Left ventricle myocardium superior (tissue), 1 donor: ENCODE measurements around the gene ANKRD18B. TPM values are rescaled to one million over a fixed set of nuclear protein-coding genes. Genes with fewer than 3 reads are reported as not detected.
A peak's percentile ranks its signal among the peaks of the same experiment; 100 is the strongest.
"Not testable (repeated sequence)": the region's sequence is repeated elsewhere in the genome, so short reads cannot be mapped to it uniquely, and the experiment has no call there.

ENCODE experiments used
- ATAC-seq: fragments of 200-7000 bp; cut with Tn5 transposase; one replicate; pipeline ENCODE4 v1.9.1; 2020; ENCODE audit warnings: mild to moderate bottlenecking, moderate library complexity
- DNase-seq: peaks from one replicate; pipeline ENCODE4 v3.0.0-alpha.2; 2020
- intact Hi-C: fragments of 100-400 bp; cut with micrococcal nuclease; formaldehyde crosslinking; loops from one replicate; pipeline ENCODE4 v1.11.0; 2022
- long read RNA-seq: library from polyadenylated mRNA; unstranded; transcript quantifications from one replicate; pipeline ENCODE4 v2.0.0, GENCODE V29; 2021
- total RNA-seq: library from RNA; stranded (reverse); fragmentation: NEBNext Ultra II Directional; extraction: Animal tissue kit (Norgen Biotek cat#: 25700); gene quantifications from one replicate; pipeline ENCODE4 v1.2.1, GENCODE V29; 2021
- donor health status: DM: no; HTN: yes; CAD: no; lungs with severe emphysema.

ANKRD18B gene
- 0.89 TPM for total RNA-seq
- long read RNA-seq = 0 reads

DNA sequence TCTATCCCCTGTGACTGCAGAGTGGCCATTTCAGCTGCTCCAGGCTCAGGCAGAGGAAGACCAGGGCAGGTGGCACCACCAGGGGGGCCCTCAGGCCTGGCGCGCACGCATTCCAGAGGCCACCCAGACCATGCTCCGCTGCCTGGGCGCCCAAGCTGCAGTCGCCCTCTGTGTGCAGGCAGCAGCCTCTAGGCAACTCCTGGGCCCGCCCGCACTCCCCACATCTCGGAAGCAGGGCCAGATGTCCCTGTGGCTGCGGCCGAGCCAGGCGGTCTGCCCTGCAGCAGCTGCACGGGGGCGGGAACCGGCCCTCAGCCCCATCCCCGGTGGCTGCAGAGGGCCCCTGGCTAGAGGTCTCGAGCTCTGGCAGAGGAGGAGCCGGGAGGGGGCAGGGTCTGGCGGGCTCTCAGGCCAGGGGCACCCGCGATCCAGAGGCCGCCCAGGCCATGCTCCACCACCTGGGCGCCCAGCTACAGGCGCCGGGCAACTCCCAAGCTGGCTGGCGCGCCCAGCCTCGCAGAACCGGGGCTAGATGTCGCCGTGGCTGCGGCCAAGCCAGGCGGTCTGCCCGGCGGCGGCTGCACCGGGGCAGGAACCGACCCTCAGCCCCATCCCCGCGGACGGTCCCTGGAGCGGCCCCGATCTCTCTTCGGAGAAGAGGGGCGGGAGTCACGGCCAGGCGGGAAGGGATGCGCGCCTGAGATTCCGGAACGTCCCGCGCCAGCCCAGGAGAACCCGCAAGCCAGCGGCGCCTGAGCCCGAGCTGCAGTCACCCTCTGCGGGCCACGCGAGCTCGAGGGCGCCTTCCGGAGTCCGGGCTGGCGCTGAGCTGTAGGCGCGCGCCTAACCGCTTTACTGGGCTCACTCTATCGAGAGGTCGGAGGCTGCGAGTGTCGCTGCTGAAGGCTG is at the start of gene ANKRD18B:
ANKRD18B (plus strand) TSS at position 855 of the 909 bp plus-strand sequence. CDS start 239 bp downstream, outside the sequence.
- ATAC-seq = peak; percentile 77
- intact Hi-C loops = not testable (repeated sequence)
- DNase-seq = peak; percentile 39

DNA sequence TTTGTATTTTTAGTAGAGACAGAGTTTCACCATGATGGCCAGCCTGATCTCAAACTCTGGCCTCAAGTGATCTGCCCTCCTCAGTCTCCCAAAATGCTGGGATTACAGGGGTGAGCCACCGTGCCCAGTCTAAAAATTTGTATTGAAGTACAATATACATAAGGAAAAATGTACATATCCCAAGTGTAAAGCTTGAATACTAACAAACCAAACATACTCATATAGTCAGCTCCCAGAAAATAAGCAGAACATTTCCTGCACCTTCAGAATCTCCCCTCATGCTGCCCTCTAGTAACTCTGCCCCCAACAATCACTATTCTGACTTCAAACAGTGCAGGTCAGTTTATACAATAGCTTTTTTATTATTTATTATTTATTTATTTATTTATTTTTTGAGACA is 48.7 kb upstream of the ANKRD18B start:
- intact Hi-C loops = no loop called here

DNA sequence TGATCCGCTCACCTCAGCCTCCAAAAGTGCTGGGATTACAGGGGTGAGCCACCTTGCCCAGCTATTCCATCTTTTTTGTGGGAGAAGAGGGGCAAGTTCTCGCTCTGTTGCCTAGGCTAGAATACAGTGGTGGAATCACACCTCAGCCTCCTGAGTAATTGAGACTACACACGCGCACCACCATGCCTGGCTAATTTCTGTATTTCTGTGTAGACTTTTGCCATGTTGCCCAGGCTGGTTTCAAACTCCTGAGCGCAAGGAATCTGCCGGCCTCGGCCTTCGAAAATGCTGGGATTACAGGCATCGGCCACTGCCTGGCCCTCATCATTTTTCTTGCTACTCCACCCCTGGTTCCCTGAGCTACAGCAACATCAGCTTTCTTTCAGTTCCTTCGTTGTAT is 47.5 kb upstream of the ANKRD18B start:
- DNase-seq = peak; percentile 9
- intact Hi-C loops = no loop called here
- ATAC-seq = no peak

More for the DNA sequence above, 48.7 kb upstream of the ANKRD18B start:
- no peak for DNase-seq
- ATAC-seq = no peak

DNA sequence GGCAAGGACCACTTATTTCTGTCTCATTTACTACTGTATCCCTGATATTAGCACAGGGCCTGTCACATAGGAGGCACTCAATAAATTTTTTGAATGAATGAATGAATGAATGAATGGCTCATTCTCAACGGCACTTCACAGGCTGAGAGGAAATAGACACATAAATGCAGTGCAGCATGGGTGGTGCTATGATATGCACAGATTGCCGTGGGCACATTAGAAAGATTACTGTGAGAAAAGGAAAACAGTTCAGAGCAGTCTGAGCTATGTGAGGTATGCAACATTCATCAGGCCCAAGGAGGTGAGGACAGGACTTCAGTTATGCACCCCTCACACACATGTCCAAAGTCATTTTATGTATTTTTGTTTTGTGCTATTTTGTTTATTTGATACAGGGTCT is 43.9 kb upstream of the ANKRD18B start:
- DNase-seq (no peak), ATAC-seq (no peak)
- intact Hi-C loops = no loop called here

DNA sequence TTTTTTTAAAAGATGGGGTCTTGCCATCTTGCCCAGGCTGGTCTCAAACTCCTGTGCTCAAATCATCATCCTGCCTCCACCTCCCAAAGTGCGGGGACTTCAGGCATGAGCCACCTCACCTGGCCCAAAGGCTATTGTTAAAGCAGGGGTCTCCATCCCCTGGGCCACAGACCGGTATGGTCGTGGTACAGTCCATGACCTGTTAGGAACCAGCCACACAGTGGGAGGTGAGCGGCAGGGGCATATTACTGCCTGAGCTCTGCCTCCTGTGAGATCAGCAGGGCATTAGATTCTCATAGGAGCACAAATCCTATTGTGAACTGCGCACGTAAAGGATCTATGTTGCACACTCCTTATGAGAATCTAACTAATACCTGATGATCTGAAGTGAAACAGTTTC is 43.1 kb upstream of the ANKRD18B start:
- intact Hi-C loops = no loop called here

DNA sequence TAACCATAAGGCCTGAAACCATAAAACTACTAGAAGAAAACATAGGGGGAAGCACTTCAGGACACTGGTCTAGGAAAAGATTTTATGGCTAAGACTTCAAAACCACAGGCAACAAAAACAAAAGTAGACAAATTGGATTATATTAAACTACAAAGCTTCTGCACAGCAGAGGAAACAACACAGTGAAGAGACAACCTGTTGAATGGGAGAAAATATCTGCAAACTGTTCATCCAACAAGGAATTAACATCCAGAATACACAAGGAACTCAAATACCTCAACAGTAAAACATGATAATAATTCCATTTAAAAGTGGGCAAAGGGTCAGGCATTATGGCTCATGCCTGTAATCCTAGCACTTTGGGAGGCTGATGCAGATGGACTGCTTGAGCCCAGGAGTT is 38.7 kb upstream of the ANKRD18B start:
- ATAC-seq, DNase-seq, intact Hi-C loops: not testable (repeated sequence)

More for the DNA sequence above, 43.1 kb upstream of the ANKRD18B start:
- no peak for ATAC-seq
- no peak for DNase-seq

DNA sequence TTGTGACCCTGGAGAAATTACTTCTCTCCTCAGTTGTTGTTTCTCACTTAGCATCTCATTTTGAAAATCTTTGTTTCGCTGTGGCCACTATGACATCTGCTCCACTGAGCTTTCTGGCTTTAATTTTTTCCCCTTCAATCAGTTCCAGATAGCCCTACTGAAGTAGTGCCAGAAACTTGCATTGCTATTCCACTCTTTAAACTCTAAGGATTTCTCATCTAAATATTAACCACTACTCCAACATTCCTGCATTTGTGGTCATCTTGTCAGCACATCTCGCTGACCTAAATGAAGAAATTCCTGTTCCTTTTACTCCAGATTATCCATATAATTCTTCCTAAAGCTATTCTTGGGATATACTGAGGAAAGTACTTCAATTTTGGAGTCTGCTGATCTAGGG is 35.0 kb upstream of the ANKRD18B start:
- DNase-seq = no peak
- intact Hi-C loops = no loop called here
- ATAC-seq = no peak

DNA sequence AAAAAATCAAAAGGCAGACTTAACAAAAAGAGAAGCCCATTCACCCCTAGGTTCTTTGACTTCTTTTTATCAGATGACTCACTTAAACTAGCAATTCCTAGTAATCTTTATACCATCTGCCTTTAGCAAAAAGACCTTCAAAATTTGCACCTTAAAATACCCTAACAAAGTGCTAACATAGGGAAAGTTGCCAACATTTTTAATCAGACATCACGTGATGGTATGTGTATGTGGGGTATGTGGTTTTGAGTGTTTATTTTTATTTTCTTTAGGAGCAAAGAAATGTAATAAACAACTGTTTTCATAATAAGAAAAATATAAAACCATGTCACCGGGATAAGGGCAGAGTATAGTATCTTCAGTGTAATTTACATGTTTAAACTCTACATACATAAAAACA is 30.2 kb upstream of the ANKRD18B start:
- intact Hi-C loops, DNase-seq: not testable (repeated sequence)

DNA sequence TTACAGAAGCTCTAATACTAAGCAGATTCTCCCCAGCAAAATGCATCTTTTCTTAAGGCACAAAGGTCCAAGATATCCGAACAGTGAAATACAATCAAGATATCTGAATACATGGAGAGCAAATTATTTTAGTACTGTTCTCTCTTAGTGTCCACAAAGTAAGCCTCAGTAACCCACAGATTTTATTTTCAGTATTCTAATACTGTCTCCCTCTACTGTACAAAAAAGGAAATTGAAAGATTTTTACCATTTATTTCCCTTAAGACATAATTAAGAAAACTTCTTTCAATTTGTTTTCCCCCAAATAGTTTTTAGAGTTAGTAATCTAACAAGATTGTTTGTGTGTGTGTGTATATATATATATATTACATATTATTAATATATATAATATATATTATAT is 25.7 kb upstream of the ANKRD18B start:
- DNase-seq (no peak), ATAC-seq (no peak)
- intact Hi-C loops = no loop called here

More for the DNA sequence above, 30.2 kb upstream of the ANKRD18B start:
- not testable (repeated sequence) for ATAC-seq

DNA sequence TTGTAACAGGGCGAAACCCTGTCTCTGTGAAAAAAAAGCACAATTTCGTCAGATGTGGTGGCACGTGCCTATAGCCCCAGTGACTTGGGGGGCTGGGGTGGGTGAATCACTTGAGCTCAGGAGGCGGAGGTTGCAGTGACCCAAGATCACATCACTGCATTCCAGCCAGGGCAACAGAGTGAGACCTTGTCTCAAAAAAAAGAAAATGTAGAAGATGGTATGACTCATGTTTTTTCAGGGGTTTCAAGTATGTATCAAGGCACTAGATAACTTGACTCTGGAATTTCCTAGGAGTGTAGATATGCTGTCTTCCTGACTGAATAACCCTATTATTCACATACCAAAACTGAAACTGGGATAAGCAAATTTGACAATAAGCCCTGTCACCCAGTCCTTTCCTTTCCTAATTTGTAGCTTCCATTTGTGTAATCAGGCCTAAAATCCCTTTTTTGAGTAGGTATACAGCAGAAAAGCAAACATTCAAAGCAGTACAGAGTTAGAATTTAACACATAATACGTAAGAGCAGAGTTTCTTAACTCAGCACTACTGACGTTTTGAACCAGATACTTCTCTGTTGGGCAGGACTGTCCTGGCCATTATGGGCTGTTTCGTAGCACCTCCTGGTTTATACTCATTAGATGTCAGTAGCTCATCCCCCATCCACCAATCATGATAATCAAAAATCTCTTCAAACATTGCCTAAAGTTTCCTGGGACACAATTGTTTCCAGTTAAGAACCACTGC is 17.3 kb upstream of the ANKRD18B start:
- ATAC-seq (no peak), DNase-seq (no peak)
- intact Hi-C loops = no loop called here

DNA sequence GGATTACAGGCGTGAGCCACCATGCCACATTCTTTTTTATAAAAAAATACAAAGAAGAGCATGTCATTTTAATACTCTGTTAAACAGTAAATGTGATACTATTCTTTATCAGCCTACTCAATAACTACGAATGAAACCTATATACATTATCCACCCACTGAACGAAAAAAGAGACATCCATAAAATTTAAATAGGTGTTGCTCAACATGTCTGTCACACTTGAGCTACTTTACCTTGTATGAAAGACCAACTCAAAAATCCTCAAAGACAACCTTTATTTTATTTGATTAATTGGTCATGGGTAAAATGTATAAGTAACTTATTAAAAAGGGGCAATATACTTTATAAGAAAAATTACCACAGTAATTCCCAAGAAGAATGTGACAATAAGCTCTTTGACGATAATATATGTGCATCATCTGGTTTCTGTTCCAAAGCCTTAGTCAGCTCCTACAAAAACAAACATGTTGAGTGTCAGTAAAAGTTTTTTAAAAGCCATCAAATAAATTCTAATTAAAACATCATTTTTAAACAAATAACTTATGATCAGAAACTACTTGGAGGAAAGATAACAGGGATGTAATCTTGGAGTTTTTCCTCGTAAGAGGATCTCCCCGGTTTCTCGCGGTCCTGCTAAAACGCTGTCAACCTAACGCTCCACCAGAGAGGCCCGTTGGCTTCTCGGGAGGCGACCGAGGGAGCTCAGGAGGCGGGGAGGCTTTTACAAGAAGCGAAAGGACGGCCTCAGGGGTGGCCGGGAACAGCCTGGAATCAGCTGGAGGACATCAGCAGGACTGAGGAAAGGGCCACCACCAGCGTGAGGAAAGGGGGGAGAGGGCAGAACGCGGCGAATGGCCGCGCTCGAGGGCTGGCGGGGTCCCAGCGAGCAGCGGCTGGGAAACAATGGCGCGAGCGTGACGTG is 13.5 kb upstream of the ANKRD18B start:
- peak; percentile 97 for ATAC-seq
- peak; percentile 81 for DNase-seq
- intact Hi-C loops = no loop called here

DNA sequence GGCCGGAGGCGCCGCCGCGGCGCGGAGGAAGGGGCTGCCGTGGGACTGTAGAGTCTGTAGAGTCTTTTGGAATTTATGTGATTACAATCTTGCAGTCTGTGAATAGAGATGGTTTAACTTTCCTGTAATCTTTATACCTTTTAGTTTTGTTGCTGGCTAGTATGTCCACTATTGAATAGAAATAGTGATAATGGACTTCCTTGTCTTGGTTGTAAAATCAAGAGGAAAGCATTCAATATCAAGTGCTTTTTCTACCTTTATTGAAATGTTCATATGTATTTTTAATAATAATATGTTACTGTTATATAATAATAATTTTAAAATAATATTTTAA is 12.9 kb upstream of the ANKRD18B start:
- DNase-seq, ATAC-seq, intact Hi-C loops: not testable (repeated sequence)

DNA sequence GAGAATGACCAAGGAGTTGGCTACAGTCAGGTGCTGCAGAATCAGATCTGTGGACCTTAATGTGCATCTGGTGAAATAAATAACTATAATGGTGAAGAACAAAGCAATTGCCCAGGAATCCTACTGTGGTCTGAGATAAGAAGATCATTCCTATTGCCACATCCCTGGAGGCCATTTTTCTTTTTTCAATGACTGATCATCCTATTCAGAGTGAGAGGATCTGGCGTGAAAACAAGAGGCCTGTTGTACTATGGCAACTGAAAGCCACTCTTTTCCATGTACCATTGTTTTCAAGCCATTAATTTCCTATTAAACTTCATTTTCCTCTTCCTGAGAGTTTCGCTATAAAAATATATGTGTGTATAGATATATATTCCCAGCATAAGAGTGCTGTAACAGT is 11.5 kb upstream of the ANKRD18B start:
- ATAC-seq, DNase-seq, intact Hi-C loops: not testable (repeated sequence)

DNA sequence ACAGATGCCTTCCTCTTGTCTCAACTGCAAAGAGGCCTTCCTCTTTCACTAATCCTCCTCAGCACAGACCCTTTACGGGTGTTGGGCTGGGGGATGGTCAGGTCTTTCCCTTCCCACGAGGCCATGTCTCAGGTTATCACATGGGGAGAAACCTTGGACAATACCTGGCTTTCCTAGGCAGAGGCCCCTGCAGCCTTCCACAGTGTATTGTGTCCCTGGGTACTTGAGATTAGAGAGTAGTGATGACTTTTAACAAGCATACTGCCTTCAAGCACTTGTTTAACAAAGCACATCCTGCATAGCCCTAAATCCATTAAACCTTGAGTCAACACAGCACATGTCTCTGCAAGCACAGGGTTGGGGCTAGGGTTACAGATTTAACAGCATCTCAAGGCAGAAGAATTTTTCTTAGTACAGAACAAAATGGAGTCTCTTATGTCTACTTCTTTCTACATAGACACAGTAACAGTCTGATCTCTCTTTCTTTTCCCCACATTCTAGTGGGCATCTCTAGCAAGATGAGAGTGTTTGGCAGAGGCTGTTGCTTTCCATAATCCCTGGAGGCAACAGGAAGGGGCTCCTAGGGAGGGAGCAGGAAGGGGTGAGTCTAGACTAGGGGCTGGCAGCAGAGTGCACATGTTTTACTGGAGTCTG is 8.6 kb upstream of the ANKRD18B start:
- intact Hi-C loops, DNase-seq, ATAC-seq: not testable (repeated sequence)

DNA sequence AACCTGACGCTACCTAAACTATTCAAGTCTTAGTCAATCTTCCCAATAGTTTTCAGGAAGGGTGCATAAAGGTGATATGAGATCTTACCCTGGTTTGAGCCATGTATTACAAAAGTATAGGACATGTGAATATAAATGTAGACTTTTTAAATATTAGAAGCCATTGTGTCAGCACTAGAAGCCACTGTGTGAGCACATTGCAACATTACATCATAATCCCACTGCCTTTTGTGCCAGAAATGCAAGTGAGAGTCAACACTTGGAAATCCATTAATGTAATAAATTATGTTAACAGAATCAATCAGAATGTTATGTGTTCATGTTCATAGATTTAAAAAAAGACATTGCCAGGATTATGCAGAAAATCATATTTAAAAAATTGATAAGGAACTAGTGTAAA is 7.7 kb upstream of the ANKRD18B start:
- intact Hi-C loops = not testable (repeated sequence)

DNA sequence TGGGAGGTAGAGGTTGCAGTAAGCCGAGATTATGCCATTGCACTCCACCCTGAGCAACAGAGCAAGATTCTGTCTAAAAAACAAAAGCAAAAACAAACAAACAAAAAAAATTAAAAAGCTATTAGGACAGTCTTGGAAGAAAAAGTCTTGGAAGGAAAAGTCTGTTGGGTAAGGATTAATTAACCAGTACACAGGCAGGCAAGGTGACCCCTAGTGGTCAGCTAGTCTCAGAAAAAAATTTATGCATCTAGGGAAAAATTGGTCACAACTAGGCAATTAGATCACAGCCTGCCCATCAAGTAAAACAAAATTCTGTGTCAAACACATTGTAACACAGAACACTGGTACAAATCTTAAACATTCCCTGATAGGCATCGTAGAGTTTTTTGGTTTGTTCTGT is 6.7 kb upstream of the ANKRD18B start:
- DNase-seq = no peak
- no peak for ATAC-seq
- intact Hi-C loops = no loop called here

More for the DNA sequence above, 7.7 kb upstream of the ANKRD18B start:
- not testable (repeated sequence) for DNase-seq, ATAC-seq

DNA sequence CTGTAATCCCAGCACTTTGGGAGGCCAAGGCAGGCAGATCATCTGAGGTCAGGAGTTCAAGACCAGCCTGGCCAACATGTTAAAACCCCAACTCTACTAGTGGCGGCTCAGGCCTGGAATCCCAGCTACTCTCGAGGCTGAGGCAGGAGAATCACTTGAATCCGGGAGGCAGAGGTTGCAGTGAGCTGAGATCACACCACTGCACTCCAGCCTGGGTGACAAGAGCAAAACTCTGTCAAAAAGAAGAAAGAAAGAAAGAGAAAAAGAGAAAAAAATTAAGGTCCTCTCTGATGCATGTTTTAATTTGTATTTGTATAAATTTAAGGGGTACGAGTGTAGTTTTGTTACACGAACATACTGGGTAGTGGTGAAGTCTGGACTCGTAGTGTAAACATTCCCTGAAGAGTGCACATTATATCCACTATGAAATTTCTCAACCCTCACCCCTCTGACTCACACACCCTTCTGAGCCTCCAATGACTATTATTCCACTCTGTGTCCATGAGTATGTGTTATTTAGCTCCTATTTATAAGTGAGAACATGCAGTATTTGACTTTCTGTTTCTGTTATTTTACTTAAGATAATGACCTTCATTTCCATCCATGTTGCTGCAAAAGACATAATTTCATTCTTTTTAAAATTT is 6.0 kb upstream of the ANKRD18B start:
- intact Hi-C loops, ATAC-seq, DNase-seq: not testable (repeated sequence)

DNA sequence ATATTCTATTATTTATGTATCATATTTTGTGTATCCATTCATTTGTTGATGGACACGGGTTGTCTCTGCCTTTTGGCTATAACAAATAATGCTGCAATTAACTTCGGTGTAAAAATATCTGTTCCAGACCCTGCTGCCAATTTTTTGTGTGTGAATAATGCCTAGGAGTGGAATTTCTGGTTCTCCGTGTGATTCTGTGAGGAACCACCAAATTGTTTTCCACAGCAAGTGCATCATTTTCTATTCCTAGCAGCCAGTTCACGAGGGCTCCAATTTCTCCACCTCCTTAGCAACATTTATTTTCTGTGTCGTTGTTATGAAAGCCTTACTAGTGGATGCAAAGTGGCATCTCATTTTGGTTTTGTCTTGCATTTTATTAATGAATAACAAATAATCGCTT is 2.2 kb upstream of the ANKRD18B start:
- ATAC-seq, intact Hi-C loops, DNase-seq: not testable (repeated sequence)
